K562 (cell line): ENCODE results near the gene BRSK1. TPM values are rescaled to one million over a fixed set of nuclear protein-coding genes. Genes with fewer than 3 reads are reported as not detected.

Experiments used
- ATAC-seq: fragments of 200-7000 bp; cut with Tn5 transposase; 3 replicates; pipeline ENCODE4 v1.9.1; 2020; ENCODE audit warnings: moderate library complexity
- BruUV-seq: library from RNA; stranded (reverse); fragments of 400-500 nt; replicated peaks from 2 replicates; lab custom pipeline; 2021; lab: Mats Ljungman, UMichigan
- CTCF ChIA-PET: fragments of 300-600 bp; formaldehyde crosslinking; extraction: SDS; loops from one replicate; lab custom pipeline; 2021; ENCODE audit warnings: low intra/inter-chr PET ratio; lab: Yijun Ruan, JAX
- POLR2A ChIA-PET: fragments of 300-600, 350-650 bp; sonication (Branson Sonifier 250); formaldehyde crosslinking; extraction: SDS; loops from one replicate; lab custom pipeline; 2021; ENCODE audit warnings: antibody characterized with exemption, inconsistent platforms; lab: Yijun Ruan, JAX
- DNase-seq, 4 experiments: peaks; one replicate each; pipeline versions ENCODE4 v3.0.0 to v3.0.0-alpha.2; 2011 to 2018; ENCODE audit warnings: low spot score in 3 of 4, mixed read lengths in 3 of 4; ENCODE audit errors: extremely low read depth in 1 of 4
- FAIRE-seq: peaks from 2 replicates; lab custom pipeline; 2011; peaks lifted over from hg19 to GRCh38; lab: Jason Lieb, UNC
- H2AFZ ChIP-seq: 2 replicates; pipeline ENCODE4 v1.6.0; 2011; ENCODE audit warnings: low read depth, low read length, control low read depth, inconsistent platforms
- H3K27ac ChIP-seq: fragments of 200-600 bp; 3 replicates; pipeline ENCODE4 v1.8.0; 2011; ENCODE audit warnings: low read depth, mild to moderate bottlenecking, control low read depth, inconsistent platforms, low read length, moderate library complexity, mixed read lengths; ENCODE audit errors: extremely low read depth
- H3K27me3 ChIP-seq, 2 experiments: fragments of 300-600 bp in 1 of 2; 2 replicates in 1 of 2; 3 replicates in 1 of 2; pipeline versions ENCODE4 v1.6.0 to v1.8.0; 2011; ENCODE audit warnings: inconsistent platforms in 2 of 2, low read length in 2 of 2, mild to moderate bottlenecking in 1 of 2, mixed read lengths in 1 of 2, moderate library complexity in 1 of 2; ENCODE audit not compliant: control insufficient read depth in 2 of 2, insufficient read depth in 2 of 2
- H3K36me3 ChIP-seq: fragments of 300-600 bp; 3 replicates; pipeline ENCODE4 v1.8.0; 2011; ENCODE audit warnings: mild to moderate bottlenecking, low read length, inconsistent platforms; ENCODE audit not compliant: control insufficient read depth, insufficient read depth
- H3K4me1 ChIP-seq, 2 experiments: fragments of 200-600 bp in 1 of 2; replicated peaks in 1 of 2; 2 replicates in 1 of 2; 3 replicates in 1 of 2; pipeline versions ENCODE4 v1.5.1 to v1.8.0; 2011; ENCODE audit warnings: inconsistent platforms in 2 of 2, low read length in 2 of 2, mild to moderate bottlenecking in 1 of 2, mixed read lengths in 1 of 2, moderate library complexity in 1 of 2; ENCODE audit not compliant: control insufficient read depth in 2 of 2, insufficient read depth in 2 of 2
- H3K4me2 ChIP-seq: 2 replicates; pipeline ENCODE4 v1.6.1; 2011; ENCODE audit warnings: low read length, control low read depth, inconsistent platforms, mixed read lengths; ENCODE audit not compliant: insufficient read depth
- H3K4me3 ChIP-seq: fragments of 200-600 bp; sonication (generic), shearing (Covaris generic); 2 replicates; pipeline ENCODE4 v1.5.1; 2016; ENCODE audit warnings: control low read depth, inconsistent platforms
- H3K79me2 ChIP-seq: fragments of 200-600 bp; 3 replicates; pipeline ENCODE4 v1.8.0; 2011; ENCODE audit warnings: low read length, inconsistent platforms; ENCODE audit not compliant: control insufficient read depth, insufficient read depth
- H3K9ac ChIP-seq, 2 experiments: 2 replicates each; pipeline versions ENCODE4 v1.6.0 to v1.6.1; 2011; ENCODE audit warnings: low read depth in 2 of 2, low read length in 2 of 2, control low read depth in 1 of 2, inconsistent platforms in 1 of 2, mild to moderate bottlenecking in 1 of 2, mixed read lengths in 1 of 2; ENCODE audit not compliant: insufficient read depth in 1 of 2
- H3K9me1 ChIP-seq: one replicate; pipeline ENCODE4 v1.6.0; 2011; ENCODE audit warnings: inconsistent platforms, mild to moderate bottlenecking, low read length, moderate library complexity; ENCODE audit not compliant: control insufficient read depth, insufficient read depth
- H3K9me3 ChIP-seq: replicated peaks from 2 replicates; pipeline ENCODE4 v1.5.1; 2011; ENCODE audit warnings: low read depth, low read length, inconsistent platforms; ENCODE audit not compliant: control insufficient read depth, insufficient read depth
- H4K20me1 ChIP-seq: replicated peaks from 2 replicates; pipeline ENCODE4 v1.6.1; 2011; ENCODE audit warnings: low read length, inconsistent platforms, mixed read lengths; ENCODE audit not compliant: control insufficient read depth, insufficient read depth
- HNRNPH1 ChIP-seq: fragments of 200-400 bp; formaldehyde crosslinking; optimal IDR thresholded peaks from 2 replicates; pipeline ENCODE3; 2017; ENCODE audit warnings: low read depth, mild to moderate bottlenecking, low read length, moderate library complexity
- MAZ ChIP-seq, 2 experiments: fragments of 450-650 bp in 1 of 2; sonication (generic) in 1 of 2; formaldehyde crosslinking; IDR thresholded peaks in 1 of 2; conservative IDR thresholded peaks in 1 of 2; 2 replicates each; pipeline versions ENCODE4 v1.4.0 to v1.5.0; 2020; ENCODE audit warnings: mild to moderate bottlenecking in 1 of 2, missing genetic modification reagents in 1 of 2
- MLX ChIP-seq, 2 experiments: fragments of 450-650 bp in 1 of 2; sonication (generic) in 1 of 2; formaldehyde crosslinking; conservative IDR thresholded peaks; 2 replicates each; pipeline versions ENCODE4 v1.4.0 to v1.8.1; 2020 to 2022; ENCODE audit warnings: mild to moderate bottlenecking in 1 of 2, missing genetic modification reagents in 1 of 2
- PBX2 ChIP-seq, 2 experiments: IDR thresholded peaks in 1 of 2; conservative IDR thresholded peaks in 1 of 2; 2 replicates each; pipeline ENCODE4 v1.6.1; 2016; ENCODE audit warnings: low read depth in 2 of 2, mild to moderate bottlenecking in 1 of 2, missing compliant biosample characterization in 1 of 2, missing genetic modification characterization in 1 of 2, moderate library complexity in 1 of 2
- POLR2G ChIP-seq: fragments of 200-400 bp; formaldehyde crosslinking; IDR thresholded peaks from 2 replicates; pipeline ENCODE4 v1.6.1; 2017; ENCODE audit warnings: low read depth, mild to moderate bottlenecking, antibody characterized with exemption, low read length, moderate library complexity
- PRDM10 ChIP-seq: fragments of 450-650 bp; IDR thresholded peaks from 2 replicates; pipeline ENCODE4 v1.6.1; 2018; ENCODE audit not compliant: partially characterized antibody
- SP1 ChIP-seq: sonication (generic); formaldehyde crosslinking; IDR thresholded peaks from 2 replicates; pipeline ENCODE4 v1.8.1; 2022; ENCODE audit warnings: mild to moderate bottlenecking, missing genetic modification reagents
- ZBED1 ChIP-seq: IDR thresholded peaks from 2 replicates; pipeline ENCODE4 v1.6.1; 2014
- ZBTB34 ChIP-seq: fragments of 250-450 bp; sonication (Bioruptor Pico); IDR thresholded peaks from 2 replicates; pipeline ENCODE4 v1.8.0; 2021; ENCODE audit warnings: mild to moderate bottlenecking, moderate library complexity
- ZNF174 ChIP-seq: fragments of 250-450 bp; sonication (Bioruptor Pico); IDR thresholded peaks from 2 replicates; pipeline ENCODE4 v1.4.0; 2020; ENCODE audit warnings: mild to moderate bottlenecking
- WGBS: fragments of 100-300 bp; shearing (Covaris generic); methylation state at CpG from one replicate; pipeline ENCODE4 v1.1.6; 2016; ENCODE audit warnings: low coverage, mixed read lengths; ENCODE audit not compliant: insufficient coverage; ENCODE audit errors: missing lambda C conversion rate; 5-methylcytosine and 5-hydroxymethylcytosine counted together
- in situ Hi-C: fragments of 300-500 bp; cut with MboI; formaldehyde crosslinking; loops from 4 replicates; pipeline ENCODE4 v1.15.0; 2018; ENCODE audit warnings: inconsistent platforms, mixed read lengths
- intact Hi-C: fragments of 100-400 bp; cut with micrococcal nuclease; formaldehyde crosslinking; loops from 2 replicates; pipeline ENCODE4 v1.14.2; 2022
- polyA plus RNA-seq, 8 experiments: library from polyadenylated mRNA; depleted of rRNA in 4 of 8; stranded (reverse) in 5 of 8; unstranded in 3 of 8; fragments of >200 nt; fragmentation: Nextera tagmentation in 2 of 8; fragmentation: Illumina TruSeq in 1 of 8; extraction: Ambion mirVana in 2 of 8; extraction: Trizol in 1 of 8; gene quantifications; 2 replicates each; pipeline versions ENCODE4 v1.2.1 to v1.2.3, GENCODE V29; 2011 to 2014; ENCODE audit warnings: inconsistent platforms in 1 of 8, missing spikeins in 1 of 8
- total RNA-seq, 7 experiments: library from RNA; depleted of rRNA in 6 of 7; stranded (reverse); fragments of >200 nt in 6 of 7; fragmentation: Illumina TruSeq in 2 of 7; extraction: Trizol in 2 of 7; gene quantifications; 2 replicates each; pipeline versions ENCODE4 v1.2.1 to v1.2.3, GENCODE V29; 2011 to 2021; ENCODE audit warnings: low replicate concordance in 1 of 7

Gene BRSK1
- total and polyA plus RNA-seq, 9 of the 15 experiments (the other 6 are each of a cell fraction or from before 2014, with no cell fraction given): 1.7 to 9.3 (median 3.8) TPM; not detected in 2

GRCh38 chr19:55353803-55354697 is 70.3 kb downstream of the BRSK1 start:
- 0% methylated on average over 14 of the region's 72 CpGs for WGBS
- Histone ChIP-seq H2AFZ (peak overlapping the region; percentile 88), H4K20me1 (peaks cover 6% of the 10 kb centered on the region; the same call in 1 of the 2 replicates), H3K36me3 (no peaks in the 10 kb centered on the region), H3K79me2 (no peaks in the 10 kb centered on the region), H3K9me3 (no peaks in the 10 kb centered on the region), H3K27me3 (peaks cover 9 to 21% of the 10 kb centered on the region in 2 experiments; a peak in 4 of 5 replicates), H3K9me1 (no peaks in the 10 kb centered on the region), H3K27ac (peak overlapping the region; percentile 49; the same call in 2 of the 3 replicates), H3K4me1 (peaks cover 4 to 50% of the 10 kb centered on the region in 2 experiments; a peak in 4 of 5 replicates), H3K4me3 (peak overlapping the region; percentile 64), H3K9ac (peak overlapping the region; percentile 50 to 92), H3K4me2 (peak overlapping the region; percentile 85)
- DNase-seq: peak; percentile 82 to 97 (median 97)
- intact Hi-C loops: no loop called here
- no TSS peak for BruUV-seq
- ATAC-seq: peak; percentile 96
- ChIA-PET CTCF (no interaction called here), POLR2A (interaction anchor here (0.9 to 2.4 kb wide), 4 partner anchors 13 to 83 kb away, joined by 3 to 11 read pairs (median 5); partner anchors contain the start of genes KMT5C and UBE2S)
- in situ Hi-C loops: no loop called here
- peak; percentile 81 for FAIRE-seq
- TF ChIP-seq POLR2G (0 out of 2 replicates have a peak, but pooled peaks have one; percentile 61), MAZ (CRISPR knock-in tag; conservative IDR thresholded peaks at IDR 0.05 in 1 of 2, IDR thresholded peaks at IDR 0.05 in 1 of 2) (peak in 1 of 2 experiments; percentile 58; a peak in 2 of 4 replicates), PRDM10 (peak; percentile 87), HNRNPH1 (no peak), ZBED1 (no peak), MLX (CRISPR knock-in tag; conservative IDR thresholded peaks at IDR 0.05) (no peak), PBX2 (CRISPR knock-in tag; IDR thresholded peaks at IDR 0.05; ENCODE audit: low read depth) (no peak), PBX2 (tag; conservative IDR thresholded peaks at IDR 0.05; ENCODE audit: low read depth) (no peak), ZBTB34 (CRISPR knock-in tag) (no peak), ZNF174 (no peak), SP1 (CRISPR knock-in tag) (peak; percentile 63)
